ENCODE results near the gene RHBDF1.

The RHBDF1 gene

DNA sequence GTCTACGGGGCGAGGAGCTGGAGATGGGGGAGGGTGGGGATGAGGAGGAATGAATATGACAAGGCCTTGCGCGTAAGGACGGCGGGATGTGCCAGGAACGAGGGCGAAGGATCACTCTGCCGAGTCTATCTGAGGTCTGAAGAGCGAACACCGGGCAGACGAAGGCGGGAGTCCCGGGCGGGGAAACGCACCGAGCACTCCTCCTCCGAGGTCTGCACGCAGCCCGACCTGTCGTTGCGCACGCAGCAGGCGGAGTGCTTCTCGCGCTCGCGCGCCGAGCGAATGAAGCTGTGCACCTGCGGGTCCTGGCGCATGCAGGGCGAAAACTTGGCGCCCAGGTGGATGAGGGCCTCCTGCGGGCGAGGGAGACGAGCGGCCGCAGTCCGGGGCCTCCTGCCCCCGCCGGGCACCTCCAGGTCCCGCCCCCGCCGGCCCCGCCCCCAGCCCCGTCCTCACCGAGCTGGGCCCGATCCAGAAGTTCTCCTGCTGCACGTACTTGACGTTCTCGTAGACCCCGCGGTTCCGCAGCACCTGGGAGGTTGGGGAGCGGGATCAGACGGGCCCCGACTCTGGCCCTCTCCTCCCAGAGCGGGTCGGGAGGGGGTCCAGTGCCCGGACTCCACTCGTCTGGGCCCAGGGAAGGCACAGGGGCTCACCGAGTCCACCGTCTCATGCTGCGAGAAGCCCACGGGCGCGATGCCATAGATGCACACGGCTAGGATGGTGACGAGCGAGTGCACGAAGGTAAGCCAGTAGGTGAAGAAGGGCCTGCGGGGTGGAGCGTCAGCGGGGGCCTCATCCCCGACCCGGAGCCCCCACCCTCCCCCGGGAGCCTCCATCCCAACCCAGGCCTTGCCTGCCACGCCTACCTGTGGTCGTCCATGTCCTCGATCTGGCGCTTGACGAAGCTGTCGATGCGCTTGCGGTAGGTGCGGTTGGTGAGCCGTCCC, 11.2 kb downstream of the RHBDF1 start:
- TF ChIP-seq EZH2 (optimal IDR thresholded peaks at IDR 0.05; ENCODE audit: low read depth, low read length) (no peak), EZH2phosphoT487 (IDR thresholded peaks at IDR 0.05; ENCODE audit: low read length) (no peak)
- TF ChIP-seq, protein P1, sequence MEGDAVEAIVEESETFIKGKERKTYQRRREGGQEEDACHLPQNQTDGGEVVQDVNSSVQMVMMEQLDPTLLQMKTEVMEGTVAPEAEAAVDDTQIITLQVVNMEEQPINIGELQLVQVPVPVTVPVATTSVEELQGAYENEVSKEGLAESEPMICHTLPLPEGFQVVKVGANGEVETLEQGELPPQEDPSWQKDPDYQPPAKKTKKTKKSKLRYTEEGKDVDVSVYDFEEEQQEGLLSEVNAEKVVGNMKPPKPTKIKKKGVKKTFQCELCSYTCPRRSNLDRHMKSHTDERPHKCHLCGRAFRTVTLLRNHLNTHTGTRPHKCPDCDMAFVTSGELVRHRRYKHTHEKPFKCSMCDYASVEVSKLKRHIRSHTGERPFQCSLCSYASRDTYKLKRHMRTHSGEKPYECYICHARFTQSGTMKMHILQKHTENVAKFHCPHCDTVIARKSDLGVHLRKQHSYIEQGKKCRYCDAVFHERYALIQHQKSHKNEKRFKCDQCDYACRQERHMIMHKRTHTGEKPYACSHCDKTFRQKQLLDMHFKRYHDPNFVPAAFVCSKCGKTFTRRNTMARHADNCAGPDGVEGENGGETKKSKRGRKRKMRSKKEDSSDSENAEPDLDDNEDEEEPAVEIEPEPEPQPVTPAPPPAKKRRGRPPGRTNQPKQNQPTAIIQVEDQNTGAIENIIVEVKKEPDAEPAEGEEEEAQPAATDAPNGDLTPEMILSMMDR (IDR thresholded peaks at IDR 0.05; ENCODE audit: low read length): no peak
- Histone ChIP-seq H3K9me3 (replicated peaks; ENCODE audit: insufficient read depth, low read length) (no peaks in the 10 kb centered on the region), H3K4me1 (ENCODE audit: low read length) (no peaks in the 10 kb centered on the region), H3K36me3 (replicated peaks; ENCODE audit: insufficient read depth, low read length) (0 out of 2 replicates have a peak, but pooled peaks cover 3% of the 10 kb centered on the region), H3K27me3 (replicated peaks; ENCODE audit: insufficient read depth, low read length) (no peaks in the 10 kb centered on the region), H3K9ac (ENCODE audit: low read length) (no peak overlapping the region), H3K27ac (ENCODE audit: low read length) (no peak overlapping the region), H3K9me2 (replicated peaks; ENCODE audit: insufficient read depth, low read length) (no peaks in the 10 kb centered on the region), H3K4me3 (ENCODE audit: low read length) (no peak overlapping the region), H2AFZ (ENCODE audit: low read length) (no peak overlapping the region), H3K4me2 (ENCODE audit: low read depth, low read length) (no peak overlapping the region), H3F3A (ENCODE audit: insufficient read depth, low read length) (no peaks in the 10 kb centered on the region), H3K79me2 (ENCODE audit: low read length) (no peaks in the 10 kb centered on the region), H4K20me1 (ENCODE audit: insufficient read depth, low read length) (no peaks in the 10 kb centered on the region)
- DNase-seq: no peak

DNA sequence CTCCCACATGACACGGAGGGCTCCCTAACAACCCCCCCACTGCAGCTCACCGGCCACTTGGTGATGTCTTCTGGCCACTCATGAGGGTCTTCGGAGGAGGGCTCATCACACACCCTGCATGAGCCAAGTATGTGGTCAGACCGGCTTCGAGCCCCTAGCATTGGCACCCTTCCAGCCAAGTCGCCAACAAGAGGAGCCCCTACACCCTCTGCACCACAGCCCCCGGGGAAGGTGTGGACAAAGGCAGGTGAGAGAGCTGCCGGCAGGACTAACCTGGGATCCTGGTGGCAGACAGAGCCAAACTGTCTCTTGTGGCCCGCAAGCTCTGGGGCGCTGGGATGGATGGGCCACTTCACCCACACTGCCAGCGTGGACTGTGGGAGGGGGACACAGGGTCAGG, 12.3 kb downstream of the RHBDF1 start:
- DNase-seq: no peak
- Histone ChIP-seq H4K20me1 (ENCODE audit: insufficient read depth, low read length) (no peaks in the 10 kb centered on the region), H3F3A (ENCODE audit: insufficient read depth, low read length) (no peaks in the 10 kb centered on the region), H3K9me2 (replicated peaks; ENCODE audit: insufficient read depth, low read length) (no peaks in the 10 kb centered on the region), H3K4me1 (ENCODE audit: low read length) (no peaks in the 10 kb centered on the region), H3K79me2 (ENCODE audit: low read length) (peaks cover 3% of the 10 kb centered on the region; the same call in 1 of the 2 replicates), H3K4me2 (ENCODE audit: low read depth, low read length) (no peak overlapping the region), H3K9me3 (replicated peaks; ENCODE audit: insufficient read depth, low read length) (no peaks in the 10 kb centered on the region), H3K4me3 (ENCODE audit: low read length) (no peak overlapping the region), H3K36me3 (replicated peaks; ENCODE audit: insufficient read depth, low read length) (0 out of 2 replicates have a peak, but pooled peaks cover 3% of the 10 kb centered on the region), H3K27ac (ENCODE audit: low read length) (no peak overlapping the region), H3K27me3 (replicated peaks; ENCODE audit: insufficient read depth, low read length) (no peaks in the 10 kb centered on the region), H3K9ac (ENCODE audit: low read length) (no peak overlapping the region), H2AFZ (ENCODE audit: low read length) (no peak overlapping the region)
- TF ChIP-seq EZH2 (optimal IDR thresholded peaks at IDR 0.05; ENCODE audit: low read depth, low read length) (no peak), EZH2phosphoT487 (IDR thresholded peaks at IDR 0.05; ENCODE audit: low read length) (no peak)
- TF ChIP-seq, protein P1 (IDR thresholded peaks at IDR 0.05; ENCODE audit: low read length): no peak

DNA sequence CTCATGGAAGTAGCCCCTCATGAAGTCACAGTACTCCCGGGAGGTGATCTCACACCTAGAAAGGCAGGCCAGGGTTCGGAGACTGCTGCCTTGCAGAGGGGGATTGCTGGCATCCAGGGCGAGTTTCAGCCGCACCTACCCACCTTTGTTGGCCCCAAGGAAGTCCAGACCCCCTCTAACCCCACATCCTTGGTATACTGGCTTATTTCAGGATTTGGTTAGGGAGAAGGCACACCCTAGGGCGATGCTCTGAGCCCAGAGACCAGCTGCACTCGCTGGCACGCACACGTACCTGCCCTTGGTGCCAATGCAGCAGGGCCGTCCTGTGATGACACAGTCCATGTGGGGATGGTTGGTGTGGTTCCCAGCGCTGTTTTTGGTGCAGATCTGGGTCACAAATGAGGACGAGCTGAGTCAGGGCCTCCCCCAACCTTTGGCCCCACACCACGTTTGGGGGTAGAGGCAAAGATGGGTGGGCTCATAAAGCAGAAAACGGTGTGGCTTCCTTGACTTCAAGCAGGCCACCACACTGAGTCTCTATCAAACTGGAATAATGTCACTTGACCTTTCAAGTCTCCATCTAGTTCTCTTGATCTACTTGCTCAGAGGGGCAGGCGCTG, 12.9 kb downstream of the RHBDF1 start:
- H3K36me3 ChIP-seq (replicated peaks; ENCODE audit: insufficient read depth, low read length): 0 out of 2 replicates have a peak, but pooled peaks cover 3% of the 10 kb centered on the region
- no peak overlapping the region for H3K9ac ChIP-seq (ENCODE audit: low read length)
- no peaks in the 10 kb centered on the region for H3K9me3 ChIP-seq (replicated peaks; ENCODE audit: insufficient read depth, low read length)
- H3K4me2 ChIP-seq (ENCODE audit: low read depth, low read length): no peak overlapping the region
- H4K20me1 ChIP-seq (ENCODE audit: insufficient read depth, low read length): no peaks in the 10 kb centered on the region
- H3K79me2 ChIP-seq (ENCODE audit: low read length): peaks cover 10% of the 10 kb centered on the region
- TF ChIP-seq EZH2phosphoT487 (IDR thresholded peaks at IDR 0.05; ENCODE audit: low read length) (no peak), EZH2 (optimal IDR thresholded peaks at IDR 0.05; ENCODE audit: low read depth, low read length) (no peak)
- TF ChIP-seq, protein P1 (IDR thresholded peaks at IDR 0.05; ENCODE audit: low read length): no peak
- no peak overlapping the region for H3K4me3 ChIP-seq (ENCODE audit: low read length)
- no peak for DNase-seq
- H2AFZ ChIP-seq (ENCODE audit: low read length): no peak overlapping the region
- H3F3A ChIP-seq (ENCODE audit: insufficient read depth, low read length): no peaks in the 10 kb centered on the region
- no peak overlapping the region for H3K27ac ChIP-seq (ENCODE audit: low read length)
- H3K27me3 ChIP-seq (replicated peaks; ENCODE audit: insufficient read depth, low read length): no peaks in the 10 kb centered on the region
- no peaks in the 10 kb centered on the region for H3K4me1 ChIP-seq (ENCODE audit: low read length)
- no peaks in the 10 kb centered on the region for H3K9me2 ChIP-seq (replicated peaks; ENCODE audit: insufficient read depth, low read length)
